GM12874 (cell line): ENCODE measurements around the gene LTN1.

ENCODE experiments used
- CTCF ChIP-seq: IDR thresholded peaks from 2 replicates; pipeline ENCODE4 v1.5.1; 2011; ENCODE audit warnings: low read depth, mild to moderate bottlenecking, control low read depth, low read length, moderate library complexity; ENCODE audit not compliant: insufficient read depth

LTN1 gene

DNA sequence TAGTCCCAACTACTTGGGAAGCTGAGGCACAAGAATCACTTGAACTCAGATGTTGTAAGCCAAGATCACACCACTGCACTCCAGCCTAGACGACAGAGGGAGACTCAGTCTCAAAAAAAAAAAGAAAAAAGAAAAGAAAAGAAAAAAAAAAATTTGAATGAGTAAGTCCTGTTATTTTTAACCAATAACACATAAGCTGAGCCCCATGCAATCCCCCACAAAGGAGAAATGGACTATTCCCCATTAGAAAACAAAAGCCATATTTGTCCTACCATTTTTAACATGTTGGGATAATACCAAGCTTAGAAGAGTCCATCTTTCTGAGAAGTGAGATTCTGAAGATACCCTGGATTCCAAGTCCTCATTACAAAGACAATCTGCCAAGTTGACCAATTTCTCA lies 32.4 kb downstream of the LTN1 start:
- no peak for TF ChIP-seq CTCF

GRCh38 chr21:28959367-28960099 lies 33.1 kb downstream of the LTN1 start:
- TF ChIP-seq CTCF, result no peak

- no peak for TF ChIP-seq CTCF
These were observed 39.4 kb downstream of the LTN1 start for GRCh38 chr21:28953247-28953646.

DNA sequence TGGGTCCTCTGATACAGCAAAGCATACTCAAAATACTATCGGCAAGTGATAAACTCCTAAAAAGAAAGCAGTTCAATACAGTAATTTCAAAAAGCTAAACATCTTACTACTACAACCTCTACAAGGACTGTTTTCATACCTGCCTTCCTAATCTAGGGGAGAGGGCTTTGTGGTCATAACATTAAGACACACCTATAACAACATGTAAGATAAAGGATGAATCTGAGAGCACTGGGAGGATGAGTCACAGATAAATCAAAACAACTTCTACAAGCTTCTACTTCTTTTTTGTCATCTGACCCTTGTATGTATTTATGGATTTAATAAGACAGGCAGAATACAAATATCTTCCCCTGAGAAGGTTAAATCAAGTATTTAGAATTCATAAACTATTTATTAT lies 40.0 kb downstream of the LTN1 start:
- TF ChIP-seq CTCF, result no peak

DNA sequence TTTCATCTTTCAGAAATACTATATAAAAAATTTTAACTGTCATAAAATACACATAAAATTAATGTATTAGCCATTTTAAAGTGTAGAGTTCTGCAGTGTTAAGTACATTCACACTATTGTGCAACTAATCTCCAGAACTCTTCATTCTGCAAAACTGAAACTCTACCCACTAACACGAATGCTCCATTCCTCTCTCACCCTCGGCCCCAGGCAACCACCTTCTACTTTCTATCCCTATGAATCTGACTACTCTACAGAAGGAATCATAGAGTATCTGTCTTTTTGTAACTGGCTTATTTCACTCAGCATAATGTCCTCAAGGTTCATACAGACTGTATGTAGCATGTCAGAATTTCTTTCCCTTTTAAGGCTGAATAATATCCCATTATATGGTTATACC lies 43.4 kb downstream of the LTN1 start:
- TF ChIP-seq CTCF, result no peak

DNA sequence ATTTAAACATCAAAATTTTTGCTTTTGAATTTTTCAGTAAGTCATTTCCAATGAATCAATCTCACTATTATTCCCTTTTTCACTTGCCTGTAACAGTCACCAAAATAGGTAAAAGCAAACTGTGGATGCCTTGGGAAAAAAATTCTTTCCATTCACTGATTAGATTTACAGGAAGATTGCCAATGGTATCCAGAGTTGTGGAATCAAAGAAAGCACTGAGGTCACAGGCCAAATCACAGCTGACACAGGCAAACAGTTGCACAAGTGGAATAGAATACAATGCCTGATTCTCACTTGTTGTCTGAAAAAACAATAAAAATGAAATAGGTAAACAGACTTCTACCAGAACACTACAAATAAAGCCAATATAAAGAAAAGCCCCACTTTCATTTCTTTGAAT lies 48.4 kb downstream of the LTN1 start:
- no peak for TF ChIP-seq CTCF

DNA sequence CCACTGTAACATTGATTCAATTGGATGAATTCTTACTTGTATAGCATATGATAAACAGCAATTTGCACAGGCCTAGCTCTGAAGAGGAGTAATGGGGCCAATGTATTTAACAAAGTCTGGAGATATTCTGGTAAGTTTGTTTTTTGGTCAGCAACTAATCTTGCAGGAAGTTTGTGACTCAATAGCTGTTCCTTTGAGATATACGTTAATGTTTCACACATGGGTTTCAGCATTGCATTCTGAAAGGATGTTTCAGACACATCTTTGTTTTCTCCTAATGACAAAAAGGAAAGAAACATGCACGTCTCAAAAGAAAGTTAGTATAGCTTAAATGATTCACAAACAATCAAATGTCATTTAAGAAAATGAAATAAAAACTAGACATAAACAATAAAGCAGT lies 49.0 kb downstream of the LTN1 start:
- no peak for TF ChIP-seq CTCF

- no peak for TF ChIP-seq CTCF
These were observed 54.0 kb downstream of the LTN1 start for GRCh38 chr21:28938726-28939125.
